ENCODE results near the gene IFRD1.

Gene IFRD1

DNA sequence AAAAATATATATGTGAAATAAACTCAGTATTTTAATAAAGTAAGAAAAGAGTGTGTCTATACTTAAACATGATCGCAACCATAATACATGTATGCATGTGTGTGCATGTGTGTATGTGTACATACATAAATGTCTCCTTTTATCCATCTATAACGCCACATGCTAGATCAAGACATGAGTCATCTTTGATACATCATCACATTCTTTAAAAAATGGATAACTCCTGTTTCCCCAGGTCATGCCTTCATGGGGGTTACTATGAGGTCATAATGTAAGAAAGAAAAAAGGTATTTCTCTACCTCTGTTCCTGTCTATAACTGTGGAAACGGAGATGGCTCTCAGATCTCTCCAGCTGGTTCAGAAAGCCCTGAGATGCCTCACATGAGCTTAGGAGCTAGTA, 71.7 kb downstream of the IFRD1 start (continued):
- no peak for TF ChIP-seq TCF4 (CRISPR knock-in tag; IDR thresholded peaks at IDR 0.05; ENCODE audit: borderline replicate concordance)
- TF ChIP-seq ZFP30 (CRISPR knock-in tag; IDR thresholded peaks at IDR 0.05), result no peak
- no peak for TF ChIP-seq PPARA (CRISPR knock-in tag; IDR thresholded peaks at IDR 0.05; ENCODE audit: borderline replicate concordance)
- no peak for TF ChIP-seq BACH2 (CRISPR knock-in tag; IDR thresholded peaks at IDR 0.05; ENCODE audit: borderline replicate concordance)
- TF ChIP-seq ZC3H10 (CRISPR knock-in tag; IDR thresholded peaks at IDR 0.05), result no peak

- no peak for TF ChIP-seq POU6F1 (CRISPR knock-in tag; IDR thresholded peaks at IDR 0.05; ENCODE audit: borderline replicate concordance, low read depth)
- no peak for TF ChIP-seq TSHZ2 (CRISPR knock-in tag; IDR thresholded peaks at IDR 0.05)
- no peak for TF ChIP-seq SNAI2 (CRISPR knock-in tag; IDR thresholded peaks at IDR 0.05)
- TF ChIP-seq CSDC2 (CRISPR knock-in tag; IDR thresholded peaks at IDR 0.05), result no peak
- no peak for ATAC-seq
Observed at GRCh38 chr7:112523871-112524270, 73.6 kb downstream of the IFRD1 start.

All from SK-N-SH treated with all-trans-retinoic acid at 6 μM for 48 hours (cell line).